ENCODE measurements around the gene PAN3. TPM values are rescaled to one million over a fixed set of nuclear protein-coding genes. Genes with fewer than 3 reads are reported as not detected.
A peak's percentile ranks its signal among the peaks of the same experiment; 100 is the strongest.
"Not testable (repeated sequence)": the region's sequence is repeated elsewhere in the genome, so short reads cannot be mapped to it uniquely, and the experiment has no call there.

Gene PAN3
- total RNA-seq, 1 donor from 2014 or later, result 18.7 TPM

GRCh38 chr13:28097503-28097902, 40.8 kb upstream of the PAN3 start:
- H3K36me3 Mint-ChIP-seq (ENCODE audit: low read depth), result peaks cover 3% of the 10 kb centered on the region
- H3K27me3 Mint-ChIP-seq (ENCODE audit: low read depth), result peaks cover 63% of the 10 kb centered on the region
- TF ChIP-seq CTCF (IDR thresholded peaks at IDR 0.05), result no peak

GRCh38 chr13:28099396-28100149, 38.8 kb upstream of the PAN3 start:
- no peak for DNase-seq (ENCODE audit: low spot score)
- Mint-ChIP-seq H3K9me3 (ENCODE audit: low read depth) (peaks cover 6% of the 10 kb centered on the region), H3K36me3 (ENCODE audit: low read depth) (peaks cover 3% of the 10 kb centered on the region), H3K4me1 (ENCODE audit: low read depth) (peaks cover 9% of the 10 kb centered on the region), H3K4me3 (ENCODE audit: unreplicated experiment) (peak overlapping the region; percentile 65), H3K27ac (ENCODE audit: unreplicated experiment) (no peak overlapping the region), H3K27me3 (ENCODE audit: low read depth) (peaks cover 63% of the 10 kb centered on the region)
- no peak for TF ChIP-seq CTCF (IDR thresholded peaks at IDR 0.05)

More at GRCh38 chr13:28097503-28097902, 40.8 kb upstream of the PAN3 start:
- Mint-ChIP-seq H3K4me3 (ENCODE audit: unreplicated experiment) (no peak overlapping the region), H3K9me3 (ENCODE audit: low read depth) (peaks cover 6% of the 10 kb centered on the region), H3K27ac (ENCODE audit: unreplicated experiment) (no peak overlapping the region), H3K4me1 (ENCODE audit: low read depth) (peaks cover 9% of the 10 kb centered on the region)
- no peak for DNase-seq (ENCODE audit: low spot score)

- Mint-ChIP-seq H3K27me3 (ENCODE audit: low read depth) (peaks cover 63% of the 10 kb centered on the region), H3K4me1 (ENCODE audit: low read depth) (peaks cover 9% of the 10 kb centered on the region), H3K27ac (ENCODE audit: unreplicated experiment) (peak within 1 kb of the TSS; percentile 41), H3K36me3 (ENCODE audit: low read depth) (peaks cover 3% of the 10 kb centered on the region), H3K9me3 (ENCODE audit: low read depth) (peaks cover 6% of the 10 kb centered on the region), H3K4me3 (ENCODE audit: unreplicated experiment) (peak within 1 kb of the TSS; percentile 65)
- DNase-seq (ENCODE audit: low spot score), result no peak
- no peak for TF ChIP-seq CTCF (IDR thresholded peaks at IDR 0.05)
Observed at GRCh38 chr13:28100150-28101121, 37.9 kb upstream of the PAN3 start, which contains the start of gene FLT3. Gene FLT3 (minus strand): TSS chr13:28100576. CDS start chr13:28100510, 66 bp downstream.

GRCh38 chr13:28101886-28102285, 36.5 kb upstream of the PAN3 start:
- not testable (repeated sequence) for DNase-seq (ENCODE audit: low spot score); H3K4me3 Mint-ChIP-seq (ENCODE audit: unreplicated experiment); H3K27ac Mint-ChIP-seq (ENCODE audit: unreplicated experiment); H3K36me3 Mint-ChIP-seq (ENCODE audit: low read depth); H3K9me3 Mint-ChIP-seq (ENCODE audit: low read depth); H3K4me1 Mint-ChIP-seq (ENCODE audit: low read depth)
- H3K27me3 Mint-ChIP-seq (ENCODE audit: low read depth), result peaks cover 55% of the 10 kb centered on the region

- Mint-ChIP-seq H3K27ac (ENCODE audit: unreplicated experiment) (no peak overlapping the region), H3K36me3 (ENCODE audit: low read depth) (no peaks in the 10 kb centered on the region), H3K4me1 (ENCODE audit: low read depth) (no peaks in the 10 kb centered on the region), H3K4me3 (ENCODE audit: unreplicated experiment) (no peak overlapping the region), H3K27me3 (ENCODE audit: low read depth) (peaks cover 39% of the 10 kb centered on the region), H3K9me3 (ENCODE audit: low read depth) (no peaks in the 10 kb centered on the region)
- no peak for DNase-seq (ENCODE audit: low spot score)
- no peak for TF ChIP-seq CTCF (IDR thresholded peaks at IDR 0.05)
Observed at GRCh38 chr13:28106976-28107375, 31.4 kb upstream of the PAN3 start.

Measured in chondrocyte (in vitro differentiated cells).